ENCODE results near the gene HK2. TPM values are rescaled to one million over a fixed set of nuclear protein-coding genes. Genes with fewer than 3 reads are reported as not detected.

HK2 gene
- total RNA-seq, 3 donors from 2014 or later = 181 to 317 (median 281) TPM

- intact Hi-C loops (cut with DNase I, micrococcal nuclease) = no loop called here
- no peak overlapping the region for H3K4me3 ChIP-seq
- TF ChIP-seq, protein P1, sequence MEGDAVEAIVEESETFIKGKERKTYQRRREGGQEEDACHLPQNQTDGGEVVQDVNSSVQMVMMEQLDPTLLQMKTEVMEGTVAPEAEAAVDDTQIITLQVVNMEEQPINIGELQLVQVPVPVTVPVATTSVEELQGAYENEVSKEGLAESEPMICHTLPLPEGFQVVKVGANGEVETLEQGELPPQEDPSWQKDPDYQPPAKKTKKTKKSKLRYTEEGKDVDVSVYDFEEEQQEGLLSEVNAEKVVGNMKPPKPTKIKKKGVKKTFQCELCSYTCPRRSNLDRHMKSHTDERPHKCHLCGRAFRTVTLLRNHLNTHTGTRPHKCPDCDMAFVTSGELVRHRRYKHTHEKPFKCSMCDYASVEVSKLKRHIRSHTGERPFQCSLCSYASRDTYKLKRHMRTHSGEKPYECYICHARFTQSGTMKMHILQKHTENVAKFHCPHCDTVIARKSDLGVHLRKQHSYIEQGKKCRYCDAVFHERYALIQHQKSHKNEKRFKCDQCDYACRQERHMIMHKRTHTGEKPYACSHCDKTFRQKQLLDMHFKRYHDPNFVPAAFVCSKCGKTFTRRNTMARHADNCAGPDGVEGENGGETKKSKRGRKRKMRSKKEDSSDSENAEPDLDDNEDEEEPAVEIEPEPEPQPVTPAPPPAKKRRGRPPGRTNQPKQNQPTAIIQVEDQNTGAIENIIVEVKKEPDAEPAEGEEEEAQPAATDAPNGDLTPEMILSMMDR (IDR thresholded peaks at IDR 0.05) = no peak
Observed at GRCh38 chr2:74908748-74909444, 75.0 kb downstream of the HK2 start.

GRCh38 chr2:74910245-74910644, 76.3 kb downstream of the HK2 start:
- Histone ChIP-seq H3K36me3 (ENCODE audit: low read depth) (no peaks in the 10 kb centered on the region), H3K4me3 (no peak overlapping the region), H3K9me3 (no peaks in the 10 kb centered on the region), H3K4me1 (ENCODE audit: low read depth) (peaks cover 3% of the 10 kb centered on the region)
- DNase-seq = no peak
- TF ChIP-seq, protein P1 (IDR thresholded peaks at IDR 0.05) = no peak
- intact Hi-C loops (cut with DNase I, micrococcal nuclease) = loop anchor here in 1 of 2 donors (10.0 kb wide), 1 partner anchor 155 kb away; no protein-coding TSS in a partner anchor
- no peak for ATAC-seq

More at GRCh38 chr2:74908748-74909444, 75.0 kb downstream of the HK2 start:
- ATAC-seq (peak; percentile 98), DNase-seq (peak; percentile 74 to 82 (median 81))
- H3K4me1 ChIP-seq (ENCODE audit: low read depth) = peaks cover 3% of the 10 kb centered on the region
- H3K36me3 ChIP-seq (ENCODE audit: low read depth) = no peaks in the 10 kb centered on the region
- H3K9me3 ChIP-seq = no peaks in the 10 kb centered on the region

- intact Hi-C loops (cut with DNase I, micrococcal nuclease) = loop anchor here in 1 of 2 donors (10.0 kb wide), 1 partner anchor 154 kb away; no protein-coding TSS in a partner anchor
Observed at GRCh38 chr2:74911061-74911460, 77.1 kb downstream of the HK2 start.

DNA sequence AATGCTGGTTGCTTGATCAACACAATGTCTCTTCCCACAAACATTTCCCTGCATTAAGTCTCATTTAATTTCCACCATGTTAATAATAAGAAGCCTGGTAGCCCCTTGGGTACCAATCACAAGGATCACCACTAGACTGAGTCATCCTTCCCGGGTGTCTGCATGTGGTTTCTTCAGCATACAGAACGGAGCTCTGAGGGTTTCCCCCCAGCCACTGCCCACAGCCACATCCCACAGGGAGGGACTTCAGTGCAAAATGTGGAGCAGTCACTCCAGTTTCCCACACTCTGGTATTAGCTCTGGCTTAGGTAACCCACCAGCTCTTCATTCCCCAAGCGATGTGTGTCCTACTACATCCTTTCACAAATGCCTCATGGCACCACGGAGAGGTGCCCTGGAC, 81.8 kb downstream of the HK2 start:
- H3K4me3 ChIP-seq = no peak overlapping the region
- intact Hi-C loops (cut with DNase I, micrococcal nuclease) = loop anchor here in 1 of 2 donors (10.0 kb wide), 1 partner anchor 149 kb away; no protein-coding TSS in a partner anchor
- no peak for DNase-seq
- H3K9me3 ChIP-seq = no peaks in the 10 kb centered on the region
- ATAC-seq = no peak
- no peaks in the 10 kb centered on the region for H3K36me3 ChIP-seq (ENCODE audit: low read depth)
- no peaks in the 10 kb centered on the region for H3K4me1 ChIP-seq (ENCODE audit: low read depth)
- TF ChIP-seq, protein P1 (IDR thresholded peaks at IDR 0.05) = no peak

More at GRCh38 chr2:74911061-74911460, 77.1 kb downstream of the HK2 start:
- Histone ChIP-seq H3K9me3 (no peaks in the 10 kb centered on the region), H3K4me3 (no peak overlapping the region), H3K36me3 (ENCODE audit: low read depth) (no peaks in the 10 kb centered on the region), H3K4me1 (ENCODE audit: low read depth) (peaks cover 3% of the 10 kb centered on the region)
- TF ChIP-seq, protein P1 (IDR thresholded peaks at IDR 0.05) = no peak
- DNase-seq (no peak), ATAC-seq (no peak)

DNA sequence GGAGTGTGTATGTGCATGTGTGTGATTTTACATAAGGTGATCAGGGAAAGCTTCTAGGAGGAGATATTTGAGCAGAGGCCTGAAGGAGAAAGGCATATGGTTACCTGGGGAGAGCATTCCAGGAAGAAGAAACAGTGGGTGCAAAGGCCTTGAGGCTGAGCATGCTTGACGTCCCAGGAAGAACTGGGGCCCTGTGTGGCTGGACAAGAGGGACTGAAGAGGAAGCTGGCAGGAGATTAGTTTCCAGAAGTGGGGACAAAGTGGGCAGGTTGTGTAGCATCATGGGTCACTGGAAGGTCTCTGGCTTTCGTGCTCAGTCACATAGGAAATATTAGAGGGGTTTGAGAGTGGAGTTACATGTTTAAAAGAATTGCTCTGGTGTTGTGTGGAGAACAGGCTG, 82.5 kb downstream of the HK2 start:
- Histone ChIP-seq H3K9me3 (no peaks in the 10 kb centered on the region), H3K4me3 (no peak overlapping the region), H3K4me1 (ENCODE audit: low read depth) (no peaks in the 10 kb centered on the region), H3K36me3 (ENCODE audit: low read depth) (no peaks in the 10 kb centered on the region)
- TF ChIP-seq, protein P1 (IDR thresholded peaks at IDR 0.05) = no peak
- DNase-seq (no peak), ATAC-seq (no peak)
- intact Hi-C loops (cut with DNase I, micrococcal nuclease) = loop anchor here in 1 of 2 donors (10.0 kb wide), 1 partner anchor 148 kb away; no protein-coding TSS in a partner anchor
